Natural killer cell treated with Interleukin-12 subunit alpha and Interleukin-12 subunit beta and Interleukin-15 and Interleukin-18, amount 100 ng/mL, for 72 hours (primary cell): ENCODE measurements around the gene TCF4. TPM values are rescaled to one million over a fixed set of nuclear protein-coding genes. Genes with fewer than 3 reads are reported as not detected.

Experiments
- ATAC-seq, 2 donors: fragments of 150-1000 bp; cut with Tn5 transposase in 1 of 2; sonication (Bioruptor Pico), chemical (Tn5 transposase) in 1 of 2; 2 replicates each; pipeline ENCODE4 v1.10.0; 2021
- DNase-seq: peaks from one replicate; pipeline ENCODE4 v3.0.0; 2022; ENCODE audit warnings: low spot score
- H3K27ac Mint-ChIP-seq, 2 donors: 1 replicate in 1 of 2; 2 replicates in 1 of 2; pipeline ENCODE4 v1.8.0; 2022; ENCODE audit warnings: mixed read lengths in 2 of 2, mild to moderate bottlenecking in 1 of 2, moderate library complexity in 1 of 2
- H3K27me3 Mint-ChIP-seq, 2 donors: 1 replicate in 1 of 2; 2 replicates in 1 of 2; pipeline ENCODE4 v1.8.0; 2022; ENCODE audit warnings: mixed read lengths in 2 of 2
- H3K36me3 Mint-ChIP-seq: one replicate; pipeline ENCODE4 v1.8.0; 2022; ENCODE audit warnings: mixed read lengths
- H3K4me1 Mint-ChIP-seq, 2 donors: 1 replicate in 1 of 2; 2 replicates in 1 of 2; pipeline ENCODE4 v1.8.0; 2022; ENCODE audit warnings: low read depth in 2 of 2, mixed read lengths in 2 of 2, mild to moderate bottlenecking in 1 of 2
- H3K4me3 Mint-ChIP-seq: one replicate; pipeline ENCODE4 v1.8.0; 2022; ENCODE audit warnings: mixed read lengths
- H3K9me3 Mint-ChIP-seq: 2 replicates; pipeline ENCODE4 v1.8.0; 2022; ENCODE audit warnings: mixed read lengths
- total RNA-seq, 2 donors: library from RNA; stranded (reverse); gene quantifications; one replicate each; pipeline ENCODE4 v1.2.3, GENCODE V29; 2022

TCF4 gene
- total RNA-seq, 2 donors from 2014 or later: 6.1 to 10.3 TPM

DNA sequence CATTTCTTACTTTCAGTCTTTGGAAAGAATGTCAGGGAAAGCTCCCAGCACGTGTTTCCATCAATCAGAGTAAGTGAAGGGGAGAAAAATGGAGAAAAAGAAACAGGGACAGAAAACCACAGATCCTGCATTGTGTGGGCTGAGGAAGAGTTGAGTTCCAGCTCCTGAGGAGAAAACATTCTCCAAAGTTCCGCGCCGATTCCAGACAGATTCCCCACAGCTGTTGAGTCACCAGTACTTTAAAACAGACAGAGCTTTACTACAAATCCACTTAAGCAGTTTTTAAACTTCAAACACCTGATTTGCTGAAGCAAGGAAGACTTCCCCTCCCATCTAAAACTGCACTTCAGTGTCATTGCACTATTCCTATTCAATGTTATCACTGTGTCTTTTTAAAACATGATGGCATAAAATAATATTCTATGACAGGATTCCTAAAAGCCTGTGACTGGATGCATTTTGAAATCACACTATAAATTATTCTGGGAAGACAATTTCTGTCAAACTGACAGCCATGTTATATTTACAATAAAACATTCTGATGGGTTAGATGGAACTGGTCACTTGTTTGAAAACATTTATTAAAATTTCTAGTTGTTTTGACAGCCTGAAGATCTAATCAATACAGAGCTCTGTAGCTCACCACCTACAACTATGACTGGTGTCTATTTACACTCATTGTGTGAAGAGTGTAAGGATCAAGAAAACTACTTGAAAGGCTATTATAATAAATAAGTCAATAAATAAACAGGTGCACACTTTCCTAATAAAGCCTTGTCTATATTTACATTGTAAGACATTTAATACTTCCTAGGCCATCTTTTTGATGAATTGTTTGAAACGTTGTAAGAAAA lies 40.9 kb downstream of the TCF4 start:
- no peaks in the 10 kb centered on the region for H3K9me3 Mint-ChIP-seq
- H3K36me3 Mint-ChIP-seq: no peaks in the 10 kb centered on the region
- DNase-seq (no peak), ATAC-seq (no peak)
- peaks cover 0 to 2% of the 10 kb centered on the region in 2 donors for H3K27me3 Mint-ChIP-seq
- H3K27ac Mint-ChIP-seq: no peak overlapping the region
- H3K4me1 Mint-ChIP-seq: peaks cover 0 to 2% of the 10 kb centered on the region in 2 donors
- H3K4me3 Mint-ChIP-seq: no peak overlapping the region

DNA sequence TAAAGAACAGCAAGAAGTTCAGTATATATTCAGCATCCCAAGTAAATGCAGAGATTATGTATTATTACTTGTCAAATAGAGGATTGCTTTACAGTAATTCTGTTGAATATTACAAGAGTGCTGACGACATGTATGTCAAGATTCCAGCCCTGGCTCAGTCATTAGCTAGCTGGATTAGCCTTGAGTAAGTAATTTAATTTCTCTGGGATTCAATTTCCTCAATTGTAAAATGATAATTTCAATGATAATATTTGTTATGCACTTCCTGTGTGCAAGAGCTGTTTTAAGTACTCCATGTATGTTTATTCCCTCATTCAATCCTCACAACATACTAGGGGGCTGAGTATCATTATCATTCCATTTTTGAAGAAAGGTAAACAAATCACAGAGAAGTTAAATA lies 44.0 kb downstream of the TCF4 start:
- ATAC-seq: no peak
- H3K36me3 Mint-ChIP-seq: no peaks in the 10 kb centered on the region
- H3K27me3 Mint-ChIP-seq: no peaks in the 10 kb centered on the region
- no peaks in the 10 kb centered on the region for H3K4me1 Mint-ChIP-seq
- H3K4me3 Mint-ChIP-seq: no peak overlapping the region
- no peak for DNase-seq
- H3K9me3 Mint-ChIP-seq: no peaks in the 10 kb centered on the region
- no peak overlapping the region for H3K27ac Mint-ChIP-seq

DNA sequence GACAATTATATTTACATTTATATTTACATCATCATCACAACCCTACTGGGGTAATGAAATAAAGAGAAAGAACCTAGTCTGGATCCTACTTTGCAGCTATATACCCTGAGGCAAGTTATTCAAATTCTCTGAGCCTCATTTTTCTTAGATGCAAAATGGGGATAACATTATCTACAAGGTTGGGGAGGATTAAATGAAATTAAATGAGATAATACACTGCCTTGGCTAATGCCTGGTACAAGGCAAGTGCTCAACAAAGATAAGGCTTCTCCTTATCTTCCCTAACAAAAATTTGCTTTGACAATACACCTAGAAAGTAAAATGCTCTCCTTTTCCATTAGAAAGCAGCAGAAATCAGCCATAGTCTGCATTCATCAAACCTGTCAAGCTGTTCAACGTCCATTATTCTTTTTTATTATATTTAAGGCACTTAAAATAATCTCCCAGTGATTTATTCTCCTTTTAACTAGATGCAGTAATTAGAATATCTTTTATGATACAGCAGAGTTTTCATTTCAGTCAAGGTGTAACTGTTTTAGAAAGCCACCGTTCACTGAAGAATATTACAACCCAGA lies 44.8 kb downstream of the TCF4 start:
- no peaks in the 10 kb centered on the region for H3K9me3 Mint-ChIP-seq
- ATAC-seq (no peak), DNase-seq (no peak)
- no peak overlapping the region for H3K4me3 Mint-ChIP-seq
- no peak overlapping the region for H3K27ac Mint-ChIP-seq
- H3K36me3 Mint-ChIP-seq: no peaks in the 10 kb centered on the region
- no peaks in the 10 kb centered on the region for H3K4me1 Mint-ChIP-seq
- H3K27me3 Mint-ChIP-seq: no peaks in the 10 kb centered on the region

DNA sequence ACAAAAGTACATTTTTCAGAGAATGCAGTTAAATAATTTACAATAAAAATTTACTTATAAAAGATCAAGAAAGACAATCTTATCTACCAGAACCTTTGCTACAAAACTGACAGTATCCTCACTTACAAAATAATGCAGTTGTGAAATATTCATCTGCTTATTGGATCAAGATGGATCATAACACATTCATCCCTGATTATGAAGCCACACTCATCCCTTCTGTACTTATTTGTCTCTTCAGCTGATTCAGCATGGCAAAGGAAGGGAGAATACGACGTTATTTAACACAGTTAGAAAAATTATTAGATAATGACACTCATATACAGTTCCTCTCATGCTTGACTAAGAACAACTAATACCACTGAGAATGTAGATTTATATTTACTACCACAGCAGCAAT lies 46.4 kb downstream of the TCF4 start:
- H3K27ac Mint-ChIP-seq: no peak overlapping the region

DNA sequence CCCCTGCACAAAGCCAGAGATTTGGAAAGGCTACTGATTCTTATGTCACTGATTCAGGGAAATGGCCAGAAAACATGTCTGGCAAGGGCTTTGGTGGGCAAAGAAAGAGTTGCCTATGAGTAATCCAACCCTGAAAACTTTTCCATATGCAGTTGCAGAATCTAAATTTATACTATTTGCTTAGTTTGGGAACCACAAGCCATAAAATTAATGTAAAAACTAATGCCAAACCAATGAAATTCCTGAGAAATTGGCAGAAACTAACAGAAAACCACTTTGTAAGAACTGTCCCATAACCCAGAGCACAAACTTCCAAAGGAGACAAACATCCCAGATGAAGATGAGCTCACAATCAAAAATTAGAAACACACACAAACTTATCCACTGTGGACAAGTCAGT lies 48.8 kb downstream of the TCF4 start:
- Mint-ChIP-seq H3K9me3 (no peaks in the 10 kb centered on the region), H3K4me1 (peaks cover 0 to 6% of the 10 kb centered on the region in 2 donors), H3K36me3 (no peaks in the 10 kb centered on the region), H3K27me3 (no peaks in the 10 kb centered on the region), H3K4me3 (no peak overlapping the region), H3K27ac (no peak overlapping the region)
- ATAC-seq: no peak
- DNase-seq: no peak

More for the DNA sequence above, 46.4 kb downstream of the TCF4 start:
- ATAC-seq (no peak), DNase-seq (no peak)
- no peaks in the 10 kb centered on the region for H3K36me3 Mint-ChIP-seq
- no peak overlapping the region for H3K4me3 Mint-ChIP-seq
- H3K9me3 Mint-ChIP-seq: no peaks in the 10 kb centered on the region
- H3K27me3 Mint-ChIP-seq: no peaks in the 10 kb centered on the region
- no peaks in the 10 kb centered on the region for H3K4me1 Mint-ChIP-seq

DNA sequence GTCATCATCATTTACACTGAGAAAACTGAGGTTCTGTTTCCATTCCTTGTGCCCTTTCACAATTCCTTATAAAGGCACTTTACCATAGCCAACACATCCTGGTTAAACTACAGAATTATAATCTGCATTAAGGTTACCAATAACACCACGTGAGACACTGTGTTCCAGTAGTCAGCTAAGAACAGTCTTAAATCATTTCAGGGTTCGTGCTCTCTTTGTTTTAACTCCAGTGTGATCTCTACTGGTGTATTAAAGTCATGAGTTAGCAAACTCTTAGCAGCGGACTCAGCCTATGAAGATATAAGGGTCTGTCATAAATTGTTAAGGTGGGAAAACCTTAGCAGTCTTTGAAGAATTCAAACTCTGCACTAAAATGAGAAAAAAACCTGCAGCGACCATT lies 53.0 kb downstream of the TCF4 start:
- H3K27me3 Mint-ChIP-seq: peaks cover 0 to 3% of the 10 kb centered on the region in 2 donors
- no peaks in the 10 kb centered on the region for H3K36me3 Mint-ChIP-seq
- no peak for ATAC-seq
- peaks cover 0 to 8% of the 10 kb centered on the region in 2 donors for H3K4me1 Mint-ChIP-seq
- no peak overlapping the region for H3K4me3 Mint-ChIP-seq
- no peak for DNase-seq
- no peaks in the 10 kb centered on the region for H3K9me3 Mint-ChIP-seq
- H3K27ac Mint-ChIP-seq: no peak overlapping the region

DNA sequence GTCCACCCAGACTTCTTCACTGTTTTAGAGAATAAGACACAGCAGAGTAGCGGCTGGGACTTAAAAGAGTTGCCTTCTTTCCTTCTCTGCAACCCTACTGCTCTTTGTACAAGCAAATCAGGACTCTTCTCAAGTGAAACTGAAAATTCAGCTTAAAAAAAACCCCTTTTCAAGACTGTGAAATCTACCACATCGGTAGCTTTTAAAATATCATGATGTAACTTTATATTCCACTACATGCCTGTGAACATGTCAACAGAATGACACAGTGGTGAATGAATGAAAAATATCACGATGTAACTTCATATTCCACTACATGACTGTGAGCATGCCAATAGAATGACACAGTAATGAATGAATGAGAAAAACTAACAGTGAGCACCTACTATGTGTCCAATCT lies 53.4 kb downstream of the TCF4 start:
- Mint-ChIP-seq H3K27me3 (peaks cover 0 to 3% of the 10 kb centered on the region in 2 donors), H3K36me3 (no peaks in the 10 kb centered on the region), H3K9me3 (no peaks in the 10 kb centered on the region), H3K27ac (no peak overlapping the region), H3K4me3 (no peak overlapping the region), H3K4me1 (peaks cover 0 to 8% of the 10 kb centered on the region in 2 donors)
- ATAC-seq: peak in 1 of 2 donors; percentile 59
- no peak for DNase-seq

DNA sequence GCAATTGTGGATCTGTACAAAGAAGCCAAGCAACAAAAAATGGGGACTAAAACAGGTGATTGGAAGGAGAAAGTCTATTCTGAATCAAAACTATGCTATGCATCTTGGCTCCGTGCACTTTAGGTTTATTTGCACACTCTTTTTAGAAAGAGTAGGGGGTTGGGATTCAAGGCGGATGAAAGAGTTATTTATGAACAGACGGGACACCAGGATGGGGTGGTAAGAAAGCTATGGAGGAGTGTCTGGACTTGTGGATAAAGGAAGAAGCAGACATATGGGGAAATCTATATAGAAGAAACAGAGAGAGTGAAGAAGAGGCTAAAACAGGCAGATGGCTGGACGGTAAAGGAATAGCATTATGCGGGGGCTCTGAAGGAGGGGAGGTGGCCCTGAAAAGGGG lies 57.8 kb downstream of the TCF4 start:
- Mint-ChIP-seq H3K36me3 (no peaks in the 10 kb centered on the region), H3K4me1 (peaks cover 0 to 8% of the 10 kb centered on the region in 2 donors), H3K27ac (no peak overlapping the region), H3K4me3 (no peak overlapping the region), H3K27me3 (peaks cover 0 to 3% of the 10 kb centered on the region in 2 donors), H3K9me3 (no peaks in the 10 kb centered on the region)
- no peak for ATAC-seq
- no peak for DNase-seq

DNA sequence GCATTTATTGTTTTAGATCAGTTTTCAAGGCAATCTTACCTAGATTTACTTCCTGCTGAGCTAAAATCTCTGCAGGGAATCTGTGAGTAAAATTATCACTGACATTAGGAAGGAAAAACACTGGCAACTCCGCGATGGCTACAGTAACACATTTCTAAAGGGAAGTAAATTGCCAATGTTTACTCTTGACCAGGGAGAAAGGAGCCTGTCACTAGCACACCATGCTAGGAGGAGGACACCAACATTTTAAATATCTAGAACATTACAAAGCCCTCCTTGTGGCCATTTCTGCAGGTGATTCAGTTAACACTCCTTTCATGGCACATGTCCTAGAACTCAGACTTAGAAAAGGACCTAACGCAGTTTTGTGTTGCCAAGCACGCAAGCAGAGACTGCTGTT lies 58.4 kb downstream of the TCF4 start:
- Mint-ChIP-seq H3K36me3 (no peaks in the 10 kb centered on the region), H3K27ac (no peak overlapping the region), H3K27me3 (peaks cover 0 to 3% of the 10 kb centered on the region in 2 donors), H3K4me1 (peaks cover 0 to 5% of the 10 kb centered on the region in 2 donors), H3K9me3 (no peaks in the 10 kb centered on the region), H3K4me3 (no peak overlapping the region)
- DNase-seq (no peak), ATAC-seq (no peak)

DNA sequence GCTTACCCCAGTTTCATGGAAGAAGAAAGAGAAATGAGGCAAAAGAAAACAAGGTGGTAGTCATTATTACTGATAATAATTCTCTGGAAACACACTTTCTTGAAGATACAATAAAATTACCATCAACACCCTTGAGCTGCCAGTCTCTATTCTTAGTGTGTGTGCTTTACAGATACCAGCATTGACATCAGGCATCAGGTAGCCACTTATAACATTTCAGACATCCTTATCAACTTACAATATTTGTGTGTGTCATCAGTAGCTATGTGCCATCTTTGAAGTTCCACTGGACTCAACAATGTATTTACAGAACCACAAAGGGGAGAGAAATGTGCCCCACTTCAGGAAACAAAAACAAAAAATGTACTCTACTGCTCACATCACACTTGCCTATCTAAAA lies 62.1 kb downstream of the TCF4 start:
- no peaks in the 10 kb centered on the region for H3K4me1 Mint-ChIP-seq
- ATAC-seq (no peak), DNase-seq (no peak)
- no peak overlapping the region for H3K27ac Mint-ChIP-seq
- H3K4me3 Mint-ChIP-seq: no peak overlapping the region
- no peaks in the 10 kb centered on the region for H3K36me3 Mint-ChIP-seq
- peaks cover 0 to 3% of the 10 kb centered on the region in 2 donors for H3K27me3 Mint-ChIP-seq
- H3K9me3 Mint-ChIP-seq: no peaks in the 10 kb centered on the region

DNA sequence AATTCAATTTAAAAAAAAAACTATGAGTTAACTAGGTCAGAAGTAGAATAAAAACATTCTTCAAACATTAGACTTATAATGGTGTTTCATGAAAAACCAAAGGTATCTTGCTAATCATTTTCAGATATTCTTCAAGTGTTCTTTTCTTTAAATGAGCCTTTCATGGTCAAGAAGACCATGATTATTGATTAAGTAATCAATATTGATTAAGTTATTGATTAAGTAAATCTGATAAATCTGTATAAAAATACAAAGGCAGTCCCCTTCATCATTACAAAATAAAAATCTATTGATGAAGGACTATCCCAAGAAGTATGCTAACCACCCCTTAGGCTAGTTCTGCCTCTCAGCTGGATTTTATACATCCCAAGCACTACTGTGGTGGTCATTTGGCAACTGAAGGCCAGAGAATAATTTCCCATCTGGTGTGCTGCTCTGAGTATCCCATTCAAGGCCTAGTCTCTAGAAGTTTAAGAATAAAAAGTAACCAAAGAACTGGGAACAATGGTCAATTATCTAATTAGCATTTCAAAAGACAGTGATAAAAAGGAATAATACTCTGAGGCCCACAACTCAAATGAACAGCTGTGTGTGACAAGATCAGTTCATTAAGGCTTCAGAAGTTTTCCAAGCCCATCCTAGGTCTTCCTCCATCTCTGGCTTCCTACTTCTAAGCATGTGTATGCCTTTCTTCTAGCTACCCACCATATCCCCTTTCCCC lies 63.5 kb downstream of the TCF4 start:
- Mint-ChIP-seq H3K27ac (no peak overlapping the region), H3K4me1 (no peaks in the 10 kb centered on the region), H3K36me3 (no peaks in the 10 kb centered on the region), H3K27me3 (no peaks in the 10 kb centered on the region), H3K4me3 (no peak overlapping the region), H3K9me3 (no peaks in the 10 kb centered on the region)
- DNase-seq: no peak
- ATAC-seq: no peak

DNA sequence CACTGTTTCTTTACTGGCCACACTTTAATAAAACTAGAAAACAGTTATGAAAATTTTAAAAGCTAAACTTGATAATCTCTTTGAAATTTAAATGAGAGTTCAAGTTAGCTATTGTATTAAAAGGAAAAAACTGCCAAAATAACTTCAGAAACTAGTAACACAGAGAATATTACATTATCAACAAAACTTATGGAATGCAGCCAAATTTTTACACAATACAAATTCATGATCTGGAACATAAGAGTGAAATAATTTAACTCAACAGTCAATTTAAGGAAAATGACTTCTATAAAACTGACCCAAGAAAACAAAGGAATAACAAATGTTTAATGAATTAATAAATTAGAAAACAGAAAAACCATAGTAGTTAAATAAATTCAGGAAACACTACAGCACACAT lies 65.0 kb downstream of the TCF4 start:
- no peak overlapping the region for H3K27ac Mint-ChIP-seq
- ATAC-seq (no peak), DNase-seq (no peak)
- H3K4me3 Mint-ChIP-seq: no peak overlapping the region
- no peaks in the 10 kb centered on the region for H3K9me3 Mint-ChIP-seq
- no peaks in the 10 kb centered on the region for H3K27me3 Mint-ChIP-seq
- H3K36me3 Mint-ChIP-seq: no peaks in the 10 kb centered on the region
- H3K4me1 Mint-ChIP-seq: no peaks in the 10 kb centered on the region

DNA sequence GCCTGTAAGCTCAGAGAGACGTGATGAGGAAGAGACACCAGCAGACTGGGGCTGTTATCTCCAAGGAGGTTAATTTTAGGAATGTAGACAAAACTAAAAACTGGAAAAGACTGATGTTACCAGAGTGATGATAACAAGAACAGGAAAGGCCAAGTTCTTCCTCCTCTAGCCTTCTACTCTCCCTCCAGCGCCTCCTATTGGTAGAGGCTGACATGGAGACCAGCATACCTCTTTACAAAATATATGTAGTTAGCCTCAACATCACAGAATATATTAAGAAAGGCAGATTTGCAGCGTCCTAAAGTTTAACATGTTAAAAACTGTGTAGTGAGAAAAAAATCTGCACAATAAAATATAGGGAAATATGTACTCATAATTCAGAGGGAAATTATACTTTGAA lies 66.0 kb downstream of the TCF4 start:
- Mint-ChIP-seq H3K9me3 (no peaks in the 10 kb centered on the region), H3K4me3 (no peak overlapping the region), H3K36me3 (no peaks in the 10 kb centered on the region), H3K27me3 (no peaks in the 10 kb centered on the region), H3K4me1 (no peaks in the 10 kb centered on the region), H3K27ac (no peak overlapping the region)
- ATAC-seq (no peak), DNase-seq (no peak)

DNA sequence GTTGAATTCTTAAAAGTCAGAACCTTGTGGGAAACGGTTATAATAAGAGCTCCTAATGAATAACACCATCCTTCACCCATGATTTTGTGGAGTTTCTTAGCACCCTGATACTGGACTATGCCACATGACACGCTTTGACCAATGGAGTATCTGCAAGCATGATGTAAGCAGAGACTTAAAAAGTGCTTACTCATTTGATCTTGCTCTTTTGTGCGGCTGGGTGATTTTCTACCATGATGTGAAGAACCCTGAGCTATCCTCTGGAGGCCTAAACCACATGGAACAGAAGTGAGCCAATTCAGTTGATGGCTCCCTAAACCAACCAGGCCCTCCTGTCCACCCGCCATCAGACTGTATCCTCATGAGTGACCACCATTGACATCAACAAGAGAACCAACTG lies 70.9 kb downstream of the TCF4 start:
- Mint-ChIP-seq H3K4me3 (no peak overlapping the region), H3K4me1 (peaks cover 0 to 3% of the 10 kb centered on the region in 2 donors), H3K27me3 (no peaks in the 10 kb centered on the region), H3K36me3 (no peaks in the 10 kb centered on the region), H3K9me3 (no peaks in the 10 kb centered on the region), H3K27ac (no peak overlapping the region)
- ATAC-seq: no peak
- no peak for DNase-seq
